ENCODE data around the gene MED22.
A peak's percentile ranks its signal among the peaks of the same experiment; 100 is the strongest.

MED22 gene

DNA sequence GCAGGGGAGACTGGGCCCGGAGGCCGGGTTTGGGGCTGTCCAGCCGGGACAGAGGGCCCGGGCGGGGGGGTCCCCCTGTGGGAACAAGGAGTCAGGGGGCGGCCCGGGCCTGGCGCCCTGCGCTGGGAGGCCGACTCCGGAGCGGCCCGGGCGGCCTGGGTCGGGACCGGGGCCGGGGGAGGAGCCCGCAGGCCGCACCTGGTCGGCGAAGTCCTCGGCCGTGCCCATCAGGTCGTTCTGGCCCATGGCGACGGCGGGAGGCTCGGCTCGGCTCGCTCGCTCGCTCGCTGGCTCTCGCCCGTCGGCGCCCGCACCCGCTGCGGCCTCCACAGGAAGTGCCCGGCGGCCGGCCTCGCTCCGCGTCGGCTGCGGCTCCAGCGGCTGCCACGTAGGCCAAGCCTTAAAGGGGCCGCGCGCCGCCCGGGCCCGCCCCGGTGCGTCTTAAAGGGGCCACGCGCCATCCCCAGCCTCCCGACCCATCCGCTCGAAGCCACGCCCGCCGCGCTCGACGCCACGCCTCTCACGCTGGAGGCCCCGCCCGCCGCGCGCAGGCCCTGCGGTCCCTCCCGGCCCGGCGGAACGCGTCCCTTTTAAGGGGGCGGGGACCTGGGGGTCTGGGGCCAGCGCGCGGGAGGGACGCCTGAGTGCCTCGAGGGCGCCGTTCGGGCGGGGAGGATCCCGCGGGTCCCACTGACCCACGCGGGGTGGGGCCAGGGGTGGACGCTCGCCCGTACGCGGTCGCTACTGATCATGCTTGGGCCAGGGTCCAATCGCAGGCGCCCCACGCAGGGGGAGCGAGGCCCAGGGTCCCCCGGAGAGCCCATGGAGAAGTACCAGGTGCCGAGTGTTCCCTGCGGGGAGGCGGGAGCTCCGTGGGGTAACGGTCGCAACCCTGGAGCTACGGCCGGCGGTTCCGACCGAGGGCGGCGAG, 28.1 kb upstream of the MED22 start, which contains the start of the genes STKLD1 and SURF4:
TSS of gene STKLD1 (plus strand) at position 643 of the 931 bp plus-strand sequence. CDS start at position 751, 108 bp downstream.
TSS of gene SURF4 (minus strand) at position 337 of the 931 bp plus-strand sequence. CDS start at position 246, 91 bp downstream.
- DNase-seq: peak; percentile 96

DNA sequence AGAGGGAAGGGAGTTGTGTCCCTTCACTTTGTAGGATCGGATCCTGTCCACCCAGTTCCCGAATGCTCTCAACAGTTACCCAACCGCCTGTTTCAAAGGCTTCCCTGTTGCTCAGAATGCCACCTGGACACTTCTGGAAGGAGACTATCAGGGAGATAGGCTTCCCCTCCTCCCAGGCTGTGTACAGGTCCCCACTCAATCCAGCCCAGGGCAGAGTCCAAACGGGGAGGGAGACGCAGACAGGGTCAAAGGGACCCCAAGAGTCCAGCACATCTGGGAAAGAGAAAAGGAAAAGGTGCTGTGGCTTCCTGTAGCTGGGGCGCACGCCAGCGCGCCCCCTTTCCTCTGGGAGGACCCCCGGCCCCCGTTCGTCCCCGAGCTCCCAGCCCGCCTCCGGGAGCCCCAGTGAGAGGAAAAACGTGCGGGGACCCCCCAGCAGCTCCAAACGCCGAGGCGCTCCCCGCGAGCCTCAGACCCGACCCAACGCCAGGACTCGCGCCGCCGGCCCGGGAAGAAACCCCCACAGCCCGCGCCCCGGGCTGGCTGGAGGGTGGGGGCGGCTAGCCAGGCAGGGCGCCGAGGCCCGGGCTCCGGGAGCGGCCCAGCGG, 27.3 kb upstream of the MED22 start:
- DNase-seq: peak; percentile 60

DNA sequence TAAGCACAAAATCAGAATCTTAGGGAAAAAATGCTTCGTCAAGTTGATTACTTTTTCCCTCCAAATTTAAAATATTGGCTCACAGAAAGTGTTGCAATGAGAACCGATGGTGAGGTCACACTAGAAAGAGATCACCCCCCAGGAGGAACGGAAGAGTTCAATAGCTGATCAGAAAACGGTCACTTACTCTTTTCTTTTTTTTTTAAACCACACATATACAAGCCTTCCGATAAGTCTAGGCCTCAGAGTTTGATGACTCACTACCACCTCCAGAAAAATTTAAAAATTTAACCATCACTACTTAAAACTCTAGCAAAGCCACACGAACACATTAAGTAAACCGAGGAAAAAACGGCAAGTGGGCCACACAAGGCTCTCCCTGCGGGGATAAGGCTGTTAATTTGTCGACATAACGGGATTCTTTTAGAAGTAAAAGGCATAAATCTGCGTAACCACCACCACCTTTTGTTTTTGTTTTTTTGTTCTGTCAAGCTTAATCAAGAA, 26.7 kb upstream of the MED22 start:
- peak; percentile 76 for DNase-seq

DNA sequence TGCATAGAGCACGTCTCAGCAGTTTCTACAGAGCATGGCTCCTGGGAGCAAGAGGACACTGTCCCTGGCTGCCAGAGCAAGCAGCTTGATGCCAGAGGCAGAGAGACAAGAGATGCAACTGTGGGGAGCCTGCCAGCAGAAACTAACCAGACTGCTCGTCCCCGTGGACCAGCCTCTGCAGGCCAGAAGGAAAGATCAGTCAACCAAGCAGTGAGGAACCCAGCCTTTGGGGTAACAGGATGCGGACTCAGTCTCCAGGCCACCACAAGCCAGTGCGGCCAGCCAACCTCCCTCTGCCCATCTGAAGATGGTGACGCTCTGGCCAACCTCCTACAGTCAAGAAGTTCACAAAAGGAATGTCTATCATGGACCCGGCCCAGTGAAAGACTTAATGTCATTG, 24.2 kb upstream of the MED22 start:
- DNase-seq: no peak

DNA sequence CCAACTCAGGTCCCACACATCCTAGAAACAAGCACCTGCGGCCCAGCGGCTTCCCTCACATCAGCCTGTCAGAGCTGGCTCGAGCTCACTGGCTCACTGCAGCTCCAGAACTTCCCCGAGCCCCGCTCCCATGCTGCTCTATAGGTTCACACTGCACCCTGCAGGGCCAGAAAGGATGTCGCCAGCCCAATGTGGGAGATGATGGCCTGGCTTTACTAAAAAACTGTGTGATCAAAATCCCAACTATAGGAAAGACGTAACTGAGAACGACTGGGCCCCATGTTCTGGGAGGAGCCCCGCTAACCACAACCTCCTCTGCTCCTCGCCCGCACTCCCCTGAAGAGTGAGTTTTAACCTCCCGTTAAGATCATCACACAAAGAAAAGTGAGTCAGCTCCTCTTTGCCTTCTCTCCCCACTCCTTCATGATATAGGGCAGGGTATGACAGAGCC, 23.4 kb upstream of the MED22 start:
- DNase-seq: peak; percentile 75

DNA sequence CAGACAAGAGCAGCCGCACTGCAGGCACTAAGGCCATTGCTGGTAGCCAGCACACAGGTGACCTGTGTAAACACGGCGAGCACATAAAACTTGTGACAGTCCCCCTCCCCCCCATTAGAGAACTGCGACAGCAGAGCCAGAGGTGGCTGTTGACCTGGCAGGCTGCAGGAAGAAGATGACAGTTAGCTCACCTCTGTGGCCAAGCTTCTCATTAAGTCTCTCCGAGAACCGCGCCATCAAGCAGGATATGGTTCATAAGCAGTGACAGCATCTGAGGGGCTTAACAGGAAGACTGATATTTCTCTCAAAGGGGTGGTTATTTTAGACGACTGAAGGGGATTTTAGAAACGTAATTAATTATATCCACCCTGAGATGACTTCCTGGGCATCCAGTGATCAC, 22.8 kb upstream of the MED22 start:
- DNase-seq: no peak

DNA sequence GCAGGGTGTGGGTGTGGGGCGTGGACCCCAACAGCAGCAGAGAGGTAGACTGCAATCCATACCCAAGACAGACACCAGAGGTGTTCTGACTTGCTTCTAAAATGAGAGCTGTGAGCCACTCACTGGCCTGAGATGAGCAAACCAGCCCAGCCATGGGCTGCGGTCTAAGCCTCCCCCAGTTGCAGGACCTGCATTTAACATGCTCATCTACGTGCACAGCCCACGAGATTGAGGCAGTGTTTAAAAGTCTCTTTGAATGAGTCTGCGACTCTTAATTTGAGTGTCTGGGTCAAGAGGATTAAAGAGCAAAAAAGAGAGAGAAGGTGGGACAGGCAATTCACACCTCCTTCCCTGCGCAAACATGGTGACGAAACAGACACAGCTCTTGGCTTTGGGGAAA, 22.0 kb upstream of the MED22 start:
- no peak for DNase-seq

DNA sequence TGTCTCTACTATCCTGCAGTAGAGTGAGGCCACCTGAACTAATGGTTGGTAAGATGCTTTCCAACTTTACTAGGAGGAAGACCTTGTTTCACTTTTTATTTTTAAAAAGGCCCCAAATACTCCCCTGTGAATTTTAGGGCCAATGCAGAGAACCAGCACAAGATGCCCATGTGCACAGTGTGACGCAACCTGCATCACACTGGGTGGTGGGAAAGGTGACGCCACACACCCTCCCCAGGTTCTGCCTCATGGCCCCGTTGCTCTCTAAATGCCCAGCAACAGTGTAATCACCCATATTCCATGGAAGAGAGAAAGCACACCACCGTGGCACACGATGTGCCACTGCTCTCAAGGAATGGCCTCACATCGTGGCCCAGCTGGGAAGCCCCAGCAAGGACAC, 21.5 kb upstream of the MED22 start:
- no peak for DNase-seq

DNA sequence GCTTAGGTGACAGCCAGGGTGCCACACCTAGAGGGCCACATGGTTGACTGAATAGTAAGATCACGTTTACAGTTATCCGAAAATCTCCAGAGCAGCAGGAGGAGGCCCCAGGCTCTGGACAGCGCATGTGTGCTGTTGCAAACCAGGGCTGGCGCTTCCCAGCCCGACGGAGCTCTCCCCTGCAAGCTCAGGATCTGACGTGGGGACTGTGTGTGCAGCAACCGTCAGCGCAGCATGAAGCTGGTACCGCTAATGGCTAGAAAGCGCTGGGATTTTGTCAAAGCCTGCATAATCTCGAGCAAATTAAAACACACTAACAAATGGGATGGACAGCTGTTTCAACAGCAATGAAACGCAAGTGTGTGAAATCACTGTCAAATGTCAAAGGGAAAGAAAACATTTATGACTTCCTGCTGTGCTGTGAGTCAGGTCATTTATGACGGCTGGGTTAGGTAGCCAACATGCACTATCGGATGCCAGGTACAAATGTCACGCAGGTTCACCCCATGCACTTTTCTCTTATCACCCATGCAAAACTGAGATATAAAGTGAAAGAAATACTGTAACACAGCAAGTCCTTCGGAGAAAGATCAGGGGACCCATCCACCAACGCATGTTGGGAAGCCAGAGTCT, 20.4 kb upstream of the MED22 start:
- no peak for DNase-seq

DNA sequence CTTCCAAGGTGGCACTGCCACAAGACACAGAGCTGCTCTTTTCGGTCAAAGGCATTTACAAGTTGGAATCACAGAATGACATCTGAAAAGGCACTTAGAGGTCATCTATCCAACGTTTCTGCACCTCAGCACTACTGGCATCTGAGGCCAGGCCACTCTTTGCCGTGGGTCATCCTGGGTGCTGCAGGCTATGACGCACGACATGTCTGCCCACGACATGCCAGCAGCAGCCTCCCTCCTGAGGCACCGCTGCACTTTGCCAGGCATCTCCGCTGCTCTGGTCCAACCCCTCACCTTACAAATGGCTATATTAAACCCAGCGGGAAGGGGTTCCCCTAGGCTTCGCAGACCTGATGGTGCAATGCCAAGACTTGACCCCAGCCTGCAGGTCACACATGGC, 19.8 kb upstream of the MED22 start:
- DNase-seq: no peak

DNA sequence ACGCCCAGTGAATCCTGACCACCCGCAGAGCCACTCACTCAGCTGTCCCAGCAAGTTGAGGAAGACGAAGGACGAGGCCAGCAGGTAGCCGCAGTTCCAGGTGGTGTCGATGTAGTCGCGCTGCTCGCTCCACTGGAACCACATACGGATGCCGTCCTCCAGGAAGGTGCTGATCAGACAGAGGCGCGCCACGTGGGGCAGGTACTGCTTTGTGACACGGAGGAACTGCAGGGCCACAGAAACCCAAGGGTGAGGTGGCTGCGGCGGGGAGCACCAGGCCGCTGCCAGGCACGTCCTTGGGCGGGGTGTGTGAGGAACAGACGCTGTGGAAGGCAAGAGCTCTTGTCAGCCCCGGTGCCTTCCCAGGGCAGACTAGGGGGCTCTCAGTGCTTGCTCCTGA, 19.3 kb upstream of the MED22 start:
- no peak for DNase-seq

DNA sequence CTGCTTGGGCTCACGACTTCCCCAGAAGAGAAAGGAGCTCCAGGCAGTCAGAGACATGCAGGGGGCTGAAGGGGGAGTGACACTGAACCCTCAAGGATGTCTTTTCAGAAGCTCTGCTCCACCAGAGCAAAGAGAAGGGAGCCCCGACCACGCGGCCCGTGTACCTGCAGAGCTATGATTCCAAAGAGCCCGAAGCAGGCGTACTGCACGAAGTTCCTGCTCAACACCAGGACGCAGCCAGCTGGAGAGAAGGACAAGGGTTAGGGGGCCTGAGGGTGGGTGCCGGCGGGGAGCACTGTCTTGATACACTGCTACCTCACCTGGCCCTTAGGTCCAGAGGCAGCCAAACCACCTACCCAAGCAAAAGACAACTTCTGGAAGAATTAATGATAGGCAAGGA, 18.5 kb upstream of the MED22 start:
- no peak for DNase-seq

DNA sequence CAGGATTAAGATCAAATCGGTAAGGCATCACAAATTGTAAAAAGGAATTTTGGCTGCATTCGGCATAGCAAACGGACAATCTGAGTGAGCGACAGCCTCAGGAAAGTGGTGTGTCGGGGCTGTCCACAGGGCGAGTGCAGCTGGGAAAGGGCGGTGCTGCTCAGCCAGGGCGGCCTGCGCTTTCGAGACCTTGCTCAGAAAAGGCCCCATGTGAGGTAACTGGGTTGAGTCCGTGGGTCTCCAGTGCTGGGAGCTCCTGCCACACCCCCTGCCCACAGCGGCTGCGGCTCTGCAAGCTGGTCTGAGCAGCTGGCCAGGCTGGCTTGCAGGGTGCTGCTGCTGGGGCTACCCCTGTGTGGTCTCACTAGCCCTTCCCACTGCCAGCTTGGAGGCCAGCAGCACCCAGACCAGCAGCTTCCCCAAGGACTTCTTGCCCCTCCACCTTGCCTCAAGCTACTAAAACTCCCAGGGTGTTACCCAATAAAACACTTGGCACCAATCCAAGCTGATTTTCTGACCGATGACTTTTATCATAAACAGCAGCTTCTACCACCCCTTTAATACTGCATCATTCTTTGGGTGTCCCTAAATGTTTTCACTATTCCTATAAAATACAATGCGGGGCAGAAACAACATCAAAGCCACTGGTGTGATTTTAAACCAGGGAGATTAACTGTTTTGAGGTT, 14.6 kb upstream of the MED22 start:
- peak; percentile 75 for DNase-seq

DNA sequence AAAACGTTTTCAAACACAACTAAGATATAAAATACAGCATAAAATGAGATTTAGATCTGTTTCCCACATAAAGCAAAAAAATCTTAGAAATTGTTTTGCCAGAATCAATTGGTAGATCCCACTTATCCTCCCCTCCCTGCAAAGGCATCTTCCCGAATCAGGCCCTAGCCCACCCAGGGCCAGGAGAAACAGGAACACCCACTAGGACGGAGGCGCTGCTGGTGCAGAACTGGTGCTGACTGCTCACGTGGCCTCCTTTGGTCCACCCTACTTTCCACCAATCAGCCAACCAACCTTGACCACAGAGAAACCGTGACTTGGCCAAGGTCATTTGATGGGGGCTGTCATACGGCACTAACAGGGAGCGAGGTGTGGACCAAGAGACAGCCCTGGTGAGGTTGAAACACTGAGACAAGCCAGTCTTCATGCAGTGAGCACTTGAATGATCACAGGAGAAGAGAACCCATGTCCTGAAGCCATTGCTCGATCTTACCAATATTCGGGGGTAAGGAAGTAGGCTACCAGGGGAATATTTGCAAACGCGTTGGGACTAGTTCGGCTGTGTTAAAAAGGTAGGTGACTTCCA, 13.7 kb upstream of the MED22 start:
- DNase-seq: no peak

DNA sequence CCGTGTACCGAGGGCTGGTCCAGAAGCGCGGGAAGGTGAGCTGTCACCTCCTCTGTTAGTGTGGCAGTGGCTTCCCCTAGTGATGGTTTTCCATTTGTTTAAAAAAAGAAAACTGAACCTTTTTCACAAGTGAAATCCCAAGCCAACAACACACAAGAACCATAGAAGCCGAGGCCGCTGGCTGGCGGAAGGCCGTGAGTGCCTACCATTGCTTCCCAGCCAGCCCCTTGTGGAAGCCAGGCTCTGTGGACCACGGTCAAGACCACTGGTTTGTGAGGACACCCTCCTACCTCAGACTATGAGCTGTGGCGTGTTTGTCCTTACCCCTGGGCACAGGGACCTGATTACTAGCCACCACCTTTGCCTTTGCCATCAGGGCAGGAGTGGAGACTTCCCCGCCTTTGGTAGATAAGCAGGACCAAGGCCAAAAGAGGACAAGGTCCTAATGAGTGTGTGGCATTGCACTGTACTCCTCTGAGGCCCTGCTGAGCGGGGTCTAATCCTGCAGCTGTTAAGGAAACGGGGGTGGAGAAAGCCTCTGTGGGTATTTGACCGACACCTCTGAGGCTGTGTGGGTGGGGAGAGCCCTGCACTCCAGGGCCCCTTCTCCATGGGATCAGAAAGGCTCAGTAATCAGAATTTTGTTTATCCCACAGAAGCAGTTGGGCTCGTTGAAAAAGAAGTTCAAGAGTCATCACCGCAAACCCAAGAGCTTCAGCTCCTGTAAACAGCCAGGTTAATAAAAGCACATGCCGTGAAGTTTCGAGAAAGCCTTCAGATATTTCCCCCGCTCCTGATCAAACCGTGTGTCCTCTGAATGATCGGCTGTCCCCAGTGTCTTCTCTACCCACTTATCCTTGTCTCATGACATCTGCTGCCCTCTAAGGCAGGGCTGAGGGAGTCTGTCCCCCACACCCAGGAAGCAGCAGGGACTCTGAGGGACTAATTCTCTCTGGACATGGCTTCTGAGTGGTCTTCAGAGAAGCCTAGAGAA, 12.8 kb upstream of the MED22 start:
- DNase-seq: no peak

DNA sequence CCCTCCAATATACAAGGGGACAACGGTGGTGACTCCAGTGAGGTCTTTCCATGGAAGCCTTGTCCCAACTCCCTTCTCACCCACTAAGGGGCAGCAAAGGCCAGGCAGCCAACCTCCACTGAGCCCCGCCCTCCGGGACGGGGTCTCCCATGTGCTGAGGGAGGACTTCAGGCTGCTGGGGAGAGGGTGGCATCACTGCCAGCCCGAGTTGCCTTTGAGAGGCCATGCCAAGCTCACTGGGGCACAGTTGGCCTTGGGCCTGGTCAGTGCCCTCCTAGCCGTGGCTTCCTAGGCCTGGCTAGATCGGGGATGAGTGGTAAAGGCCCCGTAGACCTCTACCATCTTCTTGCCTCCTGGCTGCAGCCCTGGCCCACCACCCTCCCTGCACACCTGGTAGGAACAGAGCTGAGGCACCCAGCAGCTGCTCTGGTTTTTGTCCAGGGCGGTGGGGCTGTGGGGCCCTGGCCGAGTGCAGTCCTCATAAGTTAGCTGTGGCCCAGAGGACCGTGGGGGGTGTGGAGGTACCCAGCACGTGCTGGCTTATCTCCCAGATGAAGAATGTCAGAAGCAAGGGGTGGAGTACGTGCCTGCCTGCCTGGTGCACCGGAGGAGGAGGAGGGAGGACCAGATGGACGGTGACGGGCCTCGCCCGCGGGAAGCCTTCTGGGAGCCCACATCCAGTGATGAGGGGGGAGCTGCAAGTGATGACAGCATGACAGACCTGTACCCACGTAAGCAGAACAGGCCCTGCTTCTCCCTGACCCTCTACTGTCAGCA, 11.7 kb upstream of the MED22 start:
- peak; percentile 85 for DNase-seq

DNA sequence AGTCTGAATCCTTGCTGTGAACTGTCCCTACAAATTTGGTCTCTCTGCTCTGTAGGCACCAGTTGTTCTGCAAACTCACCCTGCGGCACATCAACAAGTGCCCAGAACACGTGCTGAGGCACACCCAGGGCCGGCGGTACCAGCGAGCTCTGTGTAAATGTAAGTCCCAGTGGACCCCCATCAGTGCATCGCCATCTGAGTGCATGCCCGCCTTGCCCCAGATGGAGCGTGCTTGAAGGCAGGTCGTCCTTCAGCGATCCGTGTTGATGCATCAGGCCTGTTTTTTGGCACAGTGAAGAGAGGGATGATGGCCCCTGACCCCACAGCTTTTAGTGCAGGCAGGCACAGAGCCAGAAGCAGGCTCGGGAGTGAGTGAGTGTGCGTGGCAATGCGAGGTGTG, 9.7 kb upstream of the MED22 start:
- no peak for DNase-seq

DNA sequence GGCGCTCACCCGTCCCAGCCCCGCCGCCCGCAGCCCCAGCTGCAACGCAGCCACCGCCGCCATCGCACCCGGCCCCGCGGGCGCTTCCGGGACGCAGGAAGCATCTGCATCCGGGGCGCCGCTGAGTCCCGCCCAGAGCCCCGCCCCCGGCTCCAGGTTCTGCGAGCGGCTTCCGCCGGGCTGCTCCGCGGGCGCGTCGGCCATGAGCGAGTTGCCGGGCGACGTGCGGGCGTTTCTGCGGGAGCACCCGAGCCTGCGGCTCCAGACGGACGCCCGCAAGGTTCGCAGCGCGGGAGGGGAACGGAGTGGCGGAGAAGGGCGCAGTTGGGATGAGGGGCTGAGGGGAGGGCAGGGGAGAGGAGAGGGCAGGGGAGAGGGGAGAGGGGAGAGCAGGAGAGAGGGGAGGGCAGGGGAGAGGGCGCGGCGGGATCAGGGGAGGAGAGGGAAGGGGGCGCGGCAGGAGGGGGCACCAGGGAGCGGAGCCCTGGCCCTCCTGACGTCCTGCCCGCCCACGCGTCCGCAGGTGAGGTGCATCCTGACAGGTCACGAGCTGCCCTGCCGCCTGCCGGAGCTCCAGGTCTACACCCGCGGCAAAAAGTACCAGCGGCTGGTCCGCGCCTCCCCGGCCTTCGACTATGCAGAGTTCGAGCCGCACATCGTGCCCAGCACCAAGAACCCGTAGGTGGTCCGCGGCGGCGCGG, 8.6 kb upstream of the MED22 start, which contains the start of the genes SURF1 and SURF2:
TSS of gene SURF1 (minus strand) at position 97 of the 701 bp plus-strand sequence. CDS start at position 63, 34 bp downstream.
TSS of gene SURF2 (plus strand) at position 160 of the 701 bp plus-strand sequence. CDS start at position 203, 43 bp downstream.
- peak; percentile 92 for DNase-seq

DNA sequence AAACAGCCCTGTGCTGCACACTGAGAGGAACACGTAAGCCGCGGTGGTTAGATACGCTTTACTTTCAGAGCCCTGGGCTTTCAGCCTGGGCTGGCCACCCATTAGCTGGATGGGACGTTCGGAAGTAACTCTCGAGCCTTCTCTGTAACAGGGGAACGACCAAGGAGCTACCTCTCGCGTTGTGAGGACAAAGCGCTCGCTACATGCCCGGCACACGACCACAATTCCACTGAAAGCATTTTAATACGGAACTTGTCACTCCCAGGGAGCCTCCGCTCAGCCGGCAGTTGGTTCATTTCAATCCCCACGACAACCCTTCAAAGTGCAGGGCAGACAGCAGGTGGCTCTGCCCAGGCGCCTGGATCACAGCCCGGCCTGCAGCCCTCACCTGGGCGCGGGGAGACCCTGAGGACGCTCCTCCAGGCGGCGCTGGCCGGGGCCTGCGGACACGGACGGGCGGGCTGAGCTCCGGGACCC, 8.0 kb upstream of the MED22 start:
- peak; percentile 50 for DNase-seq
